ENCODE data around the gene IQCE. TPM values are rescaled to one million over a fixed set of nuclear protein-coding genes. Genes with fewer than 3 reads are reported as not detected.

The IQCE gene
- total and polyA plus RNA-seq, 3 donors from 2014 or later, result 57.9 to 139 (median 86.4) TPM

DNA sequence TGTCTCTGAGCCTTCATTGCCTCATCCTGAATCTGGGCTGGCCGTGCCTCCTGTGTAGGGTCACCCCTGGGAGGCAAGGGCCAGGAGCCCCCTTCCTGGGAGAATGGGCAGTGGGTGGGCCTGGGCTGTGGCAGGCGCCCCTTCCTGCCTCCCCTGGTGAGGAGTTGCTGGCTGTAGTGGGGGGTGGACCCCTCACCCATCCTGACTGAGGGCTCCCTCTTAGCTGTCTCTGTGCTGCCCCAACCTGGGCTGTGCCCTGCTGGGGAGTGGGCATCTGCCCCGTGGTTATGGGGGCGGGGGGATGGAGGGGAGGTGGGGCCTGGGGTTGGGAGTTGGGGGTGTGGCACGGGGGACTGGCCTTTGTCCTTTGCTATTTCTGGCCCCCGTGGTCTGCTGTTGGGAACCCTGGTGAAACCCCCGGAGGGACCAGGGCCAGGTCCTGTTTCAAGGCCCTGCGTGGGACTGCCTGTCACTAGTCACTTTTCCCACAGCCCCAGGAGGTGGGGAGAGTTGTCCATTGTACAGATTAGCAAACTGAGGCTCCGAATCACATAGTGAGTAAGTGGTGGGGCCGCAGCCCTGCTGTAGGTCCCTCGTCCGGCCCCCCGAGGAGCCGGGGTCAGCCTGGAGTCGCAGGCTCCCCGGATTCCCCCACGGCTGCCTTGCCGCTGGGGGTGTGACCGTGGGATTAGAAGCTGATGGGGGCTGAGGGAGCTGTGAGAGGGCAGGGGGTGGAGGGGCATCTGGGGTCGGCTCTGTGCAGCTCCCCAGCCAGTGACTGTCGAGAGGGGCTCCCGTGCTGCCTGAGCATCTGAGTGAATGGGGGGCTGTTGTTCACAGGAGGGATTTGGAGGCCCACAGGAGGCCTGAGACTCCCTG is 75.7 kb downstream of the IQCE start:
- peak overlapping the region; percentile 86 to 88 for H3K27ac ChIP-seq
- H3K4me1 ChIP-seq, result peaks cover 66% of the 10 kb centered on the region
- DNase-seq, result no peak
- no peaks in the 10 kb centered on the region for H3K9me3 ChIP-seq
- TF ChIP-seq, protein P1, sequence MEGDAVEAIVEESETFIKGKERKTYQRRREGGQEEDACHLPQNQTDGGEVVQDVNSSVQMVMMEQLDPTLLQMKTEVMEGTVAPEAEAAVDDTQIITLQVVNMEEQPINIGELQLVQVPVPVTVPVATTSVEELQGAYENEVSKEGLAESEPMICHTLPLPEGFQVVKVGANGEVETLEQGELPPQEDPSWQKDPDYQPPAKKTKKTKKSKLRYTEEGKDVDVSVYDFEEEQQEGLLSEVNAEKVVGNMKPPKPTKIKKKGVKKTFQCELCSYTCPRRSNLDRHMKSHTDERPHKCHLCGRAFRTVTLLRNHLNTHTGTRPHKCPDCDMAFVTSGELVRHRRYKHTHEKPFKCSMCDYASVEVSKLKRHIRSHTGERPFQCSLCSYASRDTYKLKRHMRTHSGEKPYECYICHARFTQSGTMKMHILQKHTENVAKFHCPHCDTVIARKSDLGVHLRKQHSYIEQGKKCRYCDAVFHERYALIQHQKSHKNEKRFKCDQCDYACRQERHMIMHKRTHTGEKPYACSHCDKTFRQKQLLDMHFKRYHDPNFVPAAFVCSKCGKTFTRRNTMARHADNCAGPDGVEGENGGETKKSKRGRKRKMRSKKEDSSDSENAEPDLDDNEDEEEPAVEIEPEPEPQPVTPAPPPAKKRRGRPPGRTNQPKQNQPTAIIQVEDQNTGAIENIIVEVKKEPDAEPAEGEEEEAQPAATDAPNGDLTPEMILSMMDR (IDR thresholded peaks at IDR 0.05), result no peak
- no peak for TF ChIP-seq POLR2A (IDR thresholded peaks at IDR 0.05)
- H3K4me3 ChIP-seq, result no peak overlapping the region
- 88 to 90% methylated on average over 3 to 22 of the region's 22 CpGs for WGBS, 2 donors
- H3K36me3 ChIP-seq (ENCODE audit: low read depth, missing control alignments), result no peaks in the 10 kb centered on the region
- H3K27me3 ChIP-seq, result no peaks in the 10 kb centered on the region
- intact Hi-C loops (cut with DNase I; ENCODE audit: low total_unique reads), result no loop called here

DNA sequence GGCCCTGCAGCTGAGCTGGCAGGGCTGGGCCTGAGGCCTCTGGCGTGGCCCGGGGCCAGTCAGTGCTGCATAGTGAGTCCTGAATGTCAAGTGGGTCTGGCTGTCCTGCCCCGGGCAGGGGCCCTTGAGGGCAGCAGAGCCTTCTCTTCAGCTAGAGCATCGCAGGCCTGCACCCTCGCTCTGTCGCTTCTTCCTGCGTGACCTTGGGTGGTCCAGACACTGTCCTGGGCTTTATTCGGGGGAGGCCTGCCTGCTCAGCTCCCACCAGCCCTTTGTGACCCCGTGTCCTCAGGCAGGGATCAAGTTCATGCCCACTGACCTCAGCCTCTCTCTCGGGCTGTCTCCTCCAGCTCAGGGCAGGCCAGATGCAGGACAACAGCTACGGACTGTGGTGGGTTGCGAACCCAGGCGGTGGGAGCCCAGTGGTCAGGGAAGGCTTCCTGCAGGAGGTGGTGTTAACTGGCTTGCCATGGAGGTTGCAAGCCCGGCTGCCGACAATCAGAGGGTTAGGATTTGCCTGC is 76.4 kb downstream of the IQCE start:
- DNase-seq, result no peak
- Histone ChIP-seq H3K27ac (peak overlapping the region in 1 of 2 donors; percentile 86), H3K36me3 (ENCODE audit: low read depth, missing control alignments) (no peaks in the 10 kb centered on the region), H3K27me3 (no peaks in the 10 kb centered on the region), H3K4me1 (peaks cover 69% of the 10 kb centered on the region), H3K9me3 (no peaks in the 10 kb centered on the region), H3K4me3 (no peak overlapping the region)
- TF ChIP-seq, protein P1 (IDR thresholded peaks at IDR 0.05), result no peak
- TF ChIP-seq POLR2A (IDR thresholded peaks at IDR 0.05), result no peak
- intact Hi-C loops (cut with DNase I; ENCODE audit: low total_unique reads), result no loop called here
- WGBS, 2 donors, result 89% methylated on average over 3 to 15 of the region's 15 CpGs

DNA sequence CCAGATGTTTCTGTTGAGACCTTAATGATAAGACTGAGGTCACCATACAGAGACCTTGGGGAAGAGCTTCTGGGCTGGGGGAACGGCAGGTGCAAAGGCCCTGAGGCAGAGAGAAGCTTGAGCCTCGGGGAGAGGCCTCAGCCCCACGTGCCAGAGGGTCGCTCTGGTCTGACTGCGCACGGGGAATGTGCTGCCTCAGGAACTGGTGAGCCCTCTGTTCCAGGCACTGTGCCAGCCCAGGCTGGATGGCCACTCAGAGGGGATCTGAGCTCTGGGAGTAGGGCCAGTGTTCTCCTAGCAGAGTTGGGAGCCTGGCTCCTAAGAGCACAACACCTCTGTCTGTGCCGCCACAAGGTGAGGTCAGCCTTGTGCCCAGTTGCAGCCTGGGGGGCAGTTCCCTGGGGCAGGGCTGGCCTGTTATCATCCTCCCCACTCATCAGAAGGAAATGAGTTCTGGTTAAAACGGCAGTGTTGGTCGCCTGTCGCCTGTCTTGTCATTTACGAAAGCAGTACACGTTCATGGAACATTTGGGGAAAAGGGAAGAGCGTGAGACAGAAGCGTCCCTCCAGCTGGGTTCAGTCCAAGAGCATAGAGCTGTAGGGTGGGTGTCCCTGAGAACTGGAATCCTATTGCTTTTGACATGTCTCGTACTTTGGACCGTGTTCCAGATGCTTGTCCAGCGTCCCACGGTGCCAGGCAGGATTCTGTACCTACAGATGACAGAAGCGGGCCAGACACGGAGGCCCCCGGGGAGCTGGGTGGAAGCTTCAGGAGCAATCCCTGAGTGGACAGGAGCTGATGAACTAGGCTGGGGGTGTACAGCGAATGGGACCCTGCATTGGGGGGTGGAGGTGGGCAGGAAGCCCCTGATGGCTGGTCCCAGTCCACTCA is 77.3 kb downstream of the IQCE start:
- no peaks in the 10 kb centered on the region for H3K36me3 ChIP-seq (ENCODE audit: low read depth, missing control alignments)
- peak overlapping the region in 1 of 2 donors; percentile 68 for H3K27ac ChIP-seq
- intact Hi-C loops (cut with DNase I; ENCODE audit: low total_unique reads), result no loop called here
- H3K4me1 ChIP-seq, result peaks cover 78% of the 10 kb centered on the region
- DNase-seq, result peak; percentile 23
- TF ChIP-seq, protein P1 (IDR thresholded peaks at IDR 0.05), result no peak
- no peak for TF ChIP-seq POLR2A (IDR thresholded peaks at IDR 0.05)
- WGBS, 2 donors, result 68% methylated on average over 14 to 22 of the region's 22 CpGs
- no peak overlapping the region for H3K4me3 ChIP-seq
- no peaks in the 10 kb centered on the region for H3K9me3 ChIP-seq
- H3K27me3 ChIP-seq, result no peaks in the 10 kb centered on the region

DNA sequence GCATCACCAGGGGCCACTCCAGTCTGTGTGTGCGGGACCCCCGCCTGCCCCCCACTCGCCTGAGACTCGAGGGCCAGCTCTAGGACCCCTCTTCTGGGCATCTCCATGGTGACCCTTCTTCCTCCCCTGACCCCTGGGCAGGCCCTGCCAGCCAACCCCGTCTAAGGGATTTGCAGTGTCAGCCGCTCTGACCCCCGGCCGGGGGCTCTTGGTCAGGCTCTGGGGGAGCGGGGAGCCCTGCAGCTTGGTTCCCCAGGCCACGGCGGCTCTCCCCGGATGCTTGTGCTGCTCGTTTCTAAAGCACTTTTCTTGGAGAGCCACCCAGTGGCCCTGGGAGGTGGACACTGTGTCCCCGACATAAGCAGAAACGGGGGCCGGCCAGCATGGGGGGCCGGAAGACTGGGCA is 78.3 kb downstream of the IQCE start:
- H3K9me3 ChIP-seq, result no peaks in the 10 kb centered on the region
- TF ChIP-seq, protein P1 (IDR thresholded peaks at IDR 0.05), result no peak
- TF ChIP-seq POLR2A (IDR thresholded peaks at IDR 0.05), result no peak
- WGBS, 2 donors, result 62 to 77% methylated on average over 4 to 17 of the region's 17 CpGs
- H3K27me3 ChIP-seq, result no peaks in the 10 kb centered on the region
- H3K4me3 ChIP-seq, result no peak overlapping the region
- DNase-seq, result peak; percentile 65
- H3K27ac ChIP-seq, result peak overlapping the region; percentile 58 to 68
- no peaks in the 10 kb centered on the region for H3K36me3 ChIP-seq (ENCODE audit: low read depth, missing control alignments)
- peaks cover 87% of the 10 kb centered on the region for H3K4me1 ChIP-seq
- intact Hi-C loops (cut with DNase I; ENCODE audit: low total_unique reads), result no loop called here
